ENCODE data around the gene UBE2E1. TPM values are rescaled to one million over a fixed set of nuclear protein-coding genes. Genes with fewer than 3 reads are reported as not detected.

UBE2E1 gene
- total RNA-seq, 4 donors from 2014 or later: 89.4 to 153 (median 121) TPM

DNA sequence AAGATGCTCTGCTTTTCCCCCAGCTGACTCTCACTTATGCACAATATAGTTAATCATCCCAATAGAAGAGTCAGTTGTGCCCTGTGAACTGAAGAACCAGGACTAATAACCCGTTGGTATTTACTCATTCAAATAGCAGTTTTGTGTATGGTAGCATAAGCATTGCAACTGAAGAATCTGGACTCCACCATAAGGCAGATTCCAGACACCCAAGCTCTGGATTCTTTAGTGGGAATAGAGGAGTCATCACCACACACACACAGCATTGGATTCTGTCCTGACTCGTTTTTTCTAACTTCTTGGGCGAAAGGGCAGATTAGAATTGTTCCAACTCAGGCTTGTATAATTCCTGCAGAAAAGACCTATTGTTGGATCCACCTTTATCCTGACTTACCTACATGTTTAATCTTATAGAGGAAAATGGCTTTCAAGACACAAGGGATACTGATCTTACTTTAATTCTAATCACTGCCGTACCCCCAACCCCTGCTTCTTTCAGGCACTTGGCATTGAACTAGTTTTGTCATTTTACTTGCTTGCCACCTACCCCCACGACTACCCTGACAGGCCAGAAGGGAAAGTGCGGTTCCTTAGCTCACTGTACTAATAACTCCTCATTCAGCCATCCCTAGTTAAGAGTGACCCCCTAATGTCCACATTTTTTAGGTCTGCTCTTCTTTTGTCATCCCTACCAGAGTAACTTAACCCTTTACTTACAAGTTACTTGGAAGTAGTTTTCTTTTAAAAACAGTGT is 68.8 kb downstream of the UBE2E1 start:
- H3K27me3 ChIP-seq: no peaks in the 10 kb centered on the region
- no peak overlapping the region for H3K27ac ChIP-seq
- ATAC-seq: no peak
- TF ChIP-seq, protein P1, sequence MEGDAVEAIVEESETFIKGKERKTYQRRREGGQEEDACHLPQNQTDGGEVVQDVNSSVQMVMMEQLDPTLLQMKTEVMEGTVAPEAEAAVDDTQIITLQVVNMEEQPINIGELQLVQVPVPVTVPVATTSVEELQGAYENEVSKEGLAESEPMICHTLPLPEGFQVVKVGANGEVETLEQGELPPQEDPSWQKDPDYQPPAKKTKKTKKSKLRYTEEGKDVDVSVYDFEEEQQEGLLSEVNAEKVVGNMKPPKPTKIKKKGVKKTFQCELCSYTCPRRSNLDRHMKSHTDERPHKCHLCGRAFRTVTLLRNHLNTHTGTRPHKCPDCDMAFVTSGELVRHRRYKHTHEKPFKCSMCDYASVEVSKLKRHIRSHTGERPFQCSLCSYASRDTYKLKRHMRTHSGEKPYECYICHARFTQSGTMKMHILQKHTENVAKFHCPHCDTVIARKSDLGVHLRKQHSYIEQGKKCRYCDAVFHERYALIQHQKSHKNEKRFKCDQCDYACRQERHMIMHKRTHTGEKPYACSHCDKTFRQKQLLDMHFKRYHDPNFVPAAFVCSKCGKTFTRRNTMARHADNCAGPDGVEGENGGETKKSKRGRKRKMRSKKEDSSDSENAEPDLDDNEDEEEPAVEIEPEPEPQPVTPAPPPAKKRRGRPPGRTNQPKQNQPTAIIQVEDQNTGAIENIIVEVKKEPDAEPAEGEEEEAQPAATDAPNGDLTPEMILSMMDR (IDR thresholded peaks at IDR 0.05): no peak
- no peak for TF ChIP-seq EP300 (IDR thresholded peaks at IDR 0.05)
- no peak for TF ChIP-seq POLR2A (IDR thresholded peaks at IDR 0.05)
- no peak for TF ChIP-seq POLR2AphosphoS5 (IDR thresholded peaks at IDR 0.05)
- H3K4me3 ChIP-seq: no peak overlapping the region
- no peaks in the 10 kb centered on the region for H3K9me3 ChIP-seq
- H3K36me3 ChIP-seq: no peaks in the 10 kb centered on the region
- H3K4me1 ChIP-seq: peaks cover 12 to 57% (median 13%) of the 10 kb centered on the region in 3 donors
- 59 to 70% methylated on average over 5 to 6 of the region's 6 CpGs for WGBS, 2 donors (ENCODE audit: low coverage in 1 of 2)

DNA sequence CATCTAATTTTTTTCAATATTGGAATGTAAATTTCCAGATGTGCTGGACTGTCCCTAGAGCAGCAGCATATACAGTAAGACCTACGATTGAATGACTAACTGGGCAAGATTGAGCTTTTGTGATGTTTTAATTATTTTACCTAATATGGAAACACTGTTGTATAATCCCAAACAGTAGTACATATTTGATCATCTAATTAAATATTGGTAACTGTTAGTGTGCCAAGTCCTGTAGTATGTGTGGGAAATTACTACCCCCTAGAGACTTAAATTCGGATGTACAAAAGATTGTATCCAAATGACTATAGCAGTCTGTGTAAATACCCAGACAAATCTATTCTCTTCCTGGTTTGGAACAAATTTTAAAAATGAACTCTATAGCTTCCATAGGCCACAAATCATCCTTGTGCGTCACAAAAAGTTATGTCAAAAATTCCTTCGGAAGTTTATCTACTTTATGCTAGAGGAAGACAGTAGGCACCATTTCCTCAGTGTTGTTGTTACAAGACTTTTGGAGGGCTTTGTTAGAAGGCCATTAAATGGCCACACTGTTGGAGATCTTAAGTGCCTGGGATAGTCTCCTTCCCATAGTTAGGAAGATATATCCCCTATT is 69.5 kb downstream of the UBE2E1 start:
- H3K4me3 ChIP-seq: no peak overlapping the region
- H3K36me3 ChIP-seq: no peaks in the 10 kb centered on the region
- H3K4me1 ChIP-seq: peaks cover 12 to 54% (median 13%) of the 10 kb centered on the region in 3 donors
- H3K9me3 ChIP-seq: no peaks in the 10 kb centered on the region
- 75 to 76% methylated on average over 4 of the region's 4 CpGs for WGBS, 2 donors (ENCODE audit: low coverage in 1 of 2)
- ATAC-seq: no peak
- TF ChIP-seq, protein P1 (IDR thresholded peaks at IDR 0.05): no peak
- TF ChIP-seq EP300 (IDR thresholded peaks at IDR 0.05) (no peak), POLR2A (IDR thresholded peaks at IDR 0.05) (no peak), POLR2AphosphoS5 (IDR thresholded peaks at IDR 0.05) (no peak)
- no peaks in the 10 kb centered on the region for H3K27me3 ChIP-seq
- no peak overlapping the region for H3K27ac ChIP-seq

DNA sequence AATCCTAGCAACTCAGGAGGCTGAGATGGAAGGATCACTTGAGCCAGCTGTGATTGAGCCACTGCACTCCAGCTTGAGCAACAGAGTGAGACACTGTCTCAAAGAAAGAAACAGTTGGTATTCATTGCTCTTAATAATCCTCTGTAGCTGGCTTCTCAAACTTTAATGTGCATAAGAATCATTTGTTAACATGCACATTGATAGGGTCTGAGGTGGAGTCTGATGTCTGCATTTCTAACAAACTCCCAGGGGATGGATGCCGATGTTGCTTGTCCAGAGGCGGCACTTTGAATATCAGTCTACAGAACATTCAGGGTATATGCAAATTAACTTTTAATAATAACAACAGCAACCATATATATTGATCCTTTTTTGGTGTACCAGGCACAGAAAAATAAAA is 71.2 kb downstream of the UBE2E1 start:
- Histone ChIP-seq H3K4me1 (peaks cover 13 to 60% (median 17%) of the 10 kb centered on the region in 3 donors), H3K4me3 (no peak overlapping the region), H3K9me3 (no peaks in the 10 kb centered on the region), H3K36me3 (peaks cover 0 to 3% of the 10 kb centered on the region in 2 donors), H3K27me3 (no peaks in the 10 kb centered on the region), H3K27ac (no peak overlapping the region)
- ATAC-seq: no peak
- 75 to 91% methylated on average over 2 of the region's 2 CpGs for WGBS, 2 donors (ENCODE audit: low coverage in 1 of 2)
- TF ChIP-seq POLR2AphosphoS5 (IDR thresholded peaks at IDR 0.05): no peak
- TF ChIP-seq, protein P1 (IDR thresholded peaks at IDR 0.05): no peak
- no peak for TF ChIP-seq POLR2A (IDR thresholded peaks at IDR 0.05)
- no peak for TF ChIP-seq EP300 (IDR thresholded peaks at IDR 0.05)

DNA sequence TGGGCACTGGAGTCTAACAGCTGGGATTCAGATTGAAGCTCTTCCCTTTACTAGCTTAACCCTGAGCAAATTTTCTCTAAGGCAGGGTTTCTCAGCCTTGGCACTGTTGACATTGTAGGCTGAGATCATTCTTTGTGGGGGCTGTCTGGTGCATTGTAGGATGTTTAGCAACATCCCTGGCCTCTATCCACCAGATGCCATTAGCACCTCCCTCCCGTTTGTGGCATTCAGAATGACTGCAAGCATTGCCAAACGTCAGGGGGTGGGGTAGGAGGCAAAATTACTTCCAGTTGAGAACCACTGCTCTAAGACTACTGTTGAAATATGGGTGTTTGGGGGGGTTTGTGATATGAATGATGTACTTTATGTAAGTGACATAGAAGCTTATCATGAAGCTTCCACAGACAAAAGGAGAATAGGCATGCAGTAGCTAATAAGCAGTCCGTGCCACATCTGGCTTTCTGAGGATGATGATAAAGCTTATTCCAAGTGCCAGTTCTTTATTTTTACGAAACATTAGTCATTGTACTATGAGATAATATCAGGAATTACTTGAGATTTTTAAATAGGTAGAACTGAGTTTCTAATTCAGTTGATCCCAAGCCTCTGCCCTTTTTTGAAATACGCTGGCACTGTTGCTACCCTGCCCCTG is 71.7 kb downstream of the UBE2E1 start:
- H3K4me1 ChIP-seq: peaks cover 13 to 60% (median 17%) of the 10 kb centered on the region in 3 donors
- ATAC-seq: peak; percentile 59
- WGBS, 2 donors (ENCODE audit: low coverage in 1 of 2): 35 to 63% methylated on average over 2 to 4 of the region's 5 CpGs

More for the DNA sequence above, 71.7 kb downstream of the UBE2E1 start:
- Histone ChIP-seq H3K27ac (no peak overlapping the region), H3K4me3 (no peak overlapping the region), H3K36me3 (peaks cover 0 to 8% of the 10 kb centered on the region in 2 donors), H3K9me3 (no peaks in the 10 kb centered on the region), H3K27me3 (no peaks in the 10 kb centered on the region)
- TF ChIP-seq POLR2AphosphoS5 (IDR thresholded peaks at IDR 0.05): no peak
- no peak for TF ChIP-seq POLR2A (IDR thresholded peaks at IDR 0.05)
- TF ChIP-seq, protein P1 (IDR thresholded peaks at IDR 0.05): no peak
- no peak for TF ChIP-seq EP300 (IDR thresholded peaks at IDR 0.05)

All from gastroesophageal sphincter (tissue), 4 donors.